HG02588 (cell line): ENCODE data around the gene ETAA1.

Experiments used
- ATAC-seq: cut with Tn5 transposase; IDR thresholded peaks from one replicate; pipeline ENCODE4 v1.9.1; 2021; ENCODE audit warnings: mild to moderate bottlenecking, moderate library complexity; ENCODE audit not compliant: unreplicated experiment

Gene ETAA1

GRCh38 chr2:67397143-67397986 lies at the start of gene ETAA1:
TSS of gene ETAA1 (plus strand) at chr2:67397333. CDS start at chr2:67397449, 116 bp downstream.
- peak; percentile 100 for ATAC-seq

- no peak for ATAC-seq
These were observed 30.2 kb upstream of the ETAA1 start for GRCh38 chr2:67366832-67367412.

- ATAC-seq = no peak
These were observed 22.7 kb upstream of the ETAA1 start for GRCh38 chr2:67374481-67374880.

- no peak for ATAC-seq
These were observed 22.2 kb upstream of the ETAA1 start for GRCh38 chr2:67374949-67375348.

- no peak for ATAC-seq
These were observed 18.6 kb upstream of the ETAA1 start for GRCh38 chr2:67378555-67378954.

- no peak for ATAC-seq
These were observed 18.1 kb upstream of the ETAA1 start for GRCh38 chr2:67379048-67379447.

- no peak for ATAC-seq
These were observed 12.9 kb upstream of the ETAA1 start for GRCh38 chr2:67384123-67384822.

GRCh38 chr2:67388680-67389079 lies 8.5 kb upstream of the ETAA1 start:
- no peak for ATAC-seq

GRCh38 chr2:67389286-67389685 lies 7.8 kb upstream of the ETAA1 start:
- ATAC-seq = no peak

- no peak for ATAC-seq
These were observed 7.3 kb upstream of the ETAA1 start for GRCh38 chr2:67389788-67390187.

- no peak for ATAC-seq
These were observed 3.9 kb upstream of the ETAA1 start for GRCh38 chr2:67393237-67393636.

GRCh38 chr2:67394734-67395133 lies 2.4 kb upstream of the ETAA1 start:
- ATAC-seq = no peak

- ATAC-seq = no peak
These were observed 2.0 kb downstream of the ETAA1 start for GRCh38 chr2:67399144-67399543.

- ATAC-seq = no peak
These were observed 2.8 kb downstream of the ETAA1 start for GRCh38 chr2:67399831-67400489.

- ATAC-seq = no peak
These were observed 3.7 kb downstream of the ETAA1 start for GRCh38 chr2:67400560-67401485.

GRCh38 chr2:67408346-67408745 lies 11.2 kb downstream of the ETAA1 start:
- no peak for ATAC-seq

GRCh38 chr2:67412424-67412823 lies 15.3 kb downstream of the ETAA1 start:
- ATAC-seq = no peak

- no peak for ATAC-seq
These were observed 17.7 kb downstream of the ETAA1 start for GRCh38 chr2:67414867-67415266.

GRCh38 chr2:67416136-67416535 lies 19.0 kb downstream of the ETAA1 start:
- no peak for ATAC-seq

- no peak for ATAC-seq
These were observed 26.4 kb downstream of the ETAA1 start for GRCh38 chr2:67423489-67423888.
